ENCODE data around the gene SLC39A9. TPM values are rescaled to one million over a fixed set of nuclear protein-coding genes. Genes with fewer than 3 reads are reported as not detected.

The SLC39A9 gene
- total and polyA plus RNA-seq, 10 donors, result 11.8 to 55.8 (median 46.2) TPM

DNA sequence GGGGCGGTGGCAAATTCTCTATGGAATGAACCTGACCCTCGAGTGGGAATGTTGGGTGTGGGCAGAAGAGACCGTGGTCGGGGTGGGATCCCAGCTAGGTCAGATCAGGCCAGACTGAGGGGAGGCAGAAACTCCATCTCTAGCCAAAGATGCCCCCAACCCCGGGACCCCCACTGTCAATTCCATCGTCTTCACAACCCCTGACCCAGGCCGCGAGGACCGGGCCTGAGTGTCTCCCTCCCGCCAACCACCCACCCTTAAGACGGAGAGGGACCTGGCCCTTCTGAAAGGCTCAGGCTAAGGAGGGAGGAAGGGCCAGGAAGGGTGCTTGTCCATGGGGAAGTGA lies 86.8 kb downstream of the SLC39A9 start:
- Histone ChIP-seq H3K36me3 (no peaks in the 10 kb centered on the region), H3K27me3 (replicated peaks in 1 of 7) (peaks cover 13 to 66% (median 34%) of the 10 kb centered on the region in 7 donors), H3K9me3 (no peaks in the 10 kb centered on the region), H3K27ac (no peak overlapping the region), H3K4me3 (no peak overlapping the region), H3K4me1 (peaks cover 9 to 21% (median 18%) of the 10 kb centered on the region in 6 donors)
- DNase-seq, result no peak
- intact Hi-C loops (cut with DNase I; ENCODE audit: low total_unique reads), result no loop called here
- no peak for TF ChIP-seq POLR2AphosphoS5 (IDR thresholded peaks at IDR 0.05)
- TF ChIP-seq, protein P1, sequence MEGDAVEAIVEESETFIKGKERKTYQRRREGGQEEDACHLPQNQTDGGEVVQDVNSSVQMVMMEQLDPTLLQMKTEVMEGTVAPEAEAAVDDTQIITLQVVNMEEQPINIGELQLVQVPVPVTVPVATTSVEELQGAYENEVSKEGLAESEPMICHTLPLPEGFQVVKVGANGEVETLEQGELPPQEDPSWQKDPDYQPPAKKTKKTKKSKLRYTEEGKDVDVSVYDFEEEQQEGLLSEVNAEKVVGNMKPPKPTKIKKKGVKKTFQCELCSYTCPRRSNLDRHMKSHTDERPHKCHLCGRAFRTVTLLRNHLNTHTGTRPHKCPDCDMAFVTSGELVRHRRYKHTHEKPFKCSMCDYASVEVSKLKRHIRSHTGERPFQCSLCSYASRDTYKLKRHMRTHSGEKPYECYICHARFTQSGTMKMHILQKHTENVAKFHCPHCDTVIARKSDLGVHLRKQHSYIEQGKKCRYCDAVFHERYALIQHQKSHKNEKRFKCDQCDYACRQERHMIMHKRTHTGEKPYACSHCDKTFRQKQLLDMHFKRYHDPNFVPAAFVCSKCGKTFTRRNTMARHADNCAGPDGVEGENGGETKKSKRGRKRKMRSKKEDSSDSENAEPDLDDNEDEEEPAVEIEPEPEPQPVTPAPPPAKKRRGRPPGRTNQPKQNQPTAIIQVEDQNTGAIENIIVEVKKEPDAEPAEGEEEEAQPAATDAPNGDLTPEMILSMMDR (IDR thresholded peaks at IDR 0.05 in 8 of 11, conservative IDR thresholded peaks at IDR 0.05 in 3 of 11), result no peak
- TF ChIP-seq POLR2A (IDR thresholded peaks at IDR 0.05), result no peak
- WGBS, 5 donors, result 60 to 73% (median 65%) methylated on average over 11 of the region's 11 CpGs

DNA sequence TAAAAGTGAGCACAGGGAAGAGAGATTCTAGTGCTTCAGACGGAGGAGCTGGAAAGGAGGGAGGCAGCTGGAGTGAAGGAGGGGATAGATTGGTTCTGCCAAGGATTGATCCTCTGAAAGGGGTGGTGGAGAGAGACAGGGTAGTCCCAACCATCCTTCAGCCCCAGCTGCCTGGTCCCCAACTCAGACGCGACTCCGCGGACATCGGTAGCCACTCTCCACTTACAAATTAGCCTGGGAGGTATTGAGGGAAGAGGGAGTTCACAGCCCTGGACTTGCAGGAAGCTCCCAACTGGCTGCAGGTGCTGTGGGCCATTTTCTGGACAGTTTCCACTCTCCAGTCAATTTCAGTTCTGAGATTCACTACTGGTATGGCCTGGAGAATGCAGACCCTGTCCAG lies 87.2 kb downstream of the SLC39A9 start:
- peaks cover 13 to 66% (median 34%) of the 10 kb centered on the region in 7 donors for H3K27me3 ChIP-seq (replicated peaks in 1 of 7)
- H3K9me3 ChIP-seq, result no peaks in the 10 kb centered on the region
- no peak for DNase-seq
- intact Hi-C loops (cut with DNase I; ENCODE audit: low total_unique reads), result no loop called here
- peaks cover 9 to 21% (median 18%) of the 10 kb centered on the region in 6 donors for H3K4me1 ChIP-seq
- H3K36me3 ChIP-seq, result no peaks in the 10 kb centered on the region
- TF ChIP-seq, protein P1 (IDR thresholded peaks at IDR 0.05 in 8 of 11, conservative IDR thresholded peaks at IDR 0.05 in 3 of 11), result no peak
- WGBS, 5 donors, result 74 to 85% (median 83%) methylated on average over 6 of the region's 6 CpGs
- H3K27ac ChIP-seq, result no peak overlapping the region
- no peak overlapping the region for H3K4me3 ChIP-seq

GRCh38 chr14:69487226-69487625 lies 88.7 kb downstream of the SLC39A9 start:
- no peaks in the 10 kb centered on the region for H3K36me3 ChIP-seq
- no peak overlapping the region for H3K27ac ChIP-seq
- peaks cover 13 to 65% (median 34%) of the 10 kb centered on the region in 7 donors for H3K27me3 ChIP-seq (replicated peaks in 1 of 7)
- WGBS, 5 donors, result 71 to 91% (median 80%) methylated on average over 3 to 4 of the region's 4 CpGs
- no peaks in the 10 kb centered on the region for H3K9me3 ChIP-seq
- intact Hi-C loops (cut with DNase I; ENCODE audit: low total_unique reads), result no loop called here
- no peak for DNase-seq
- H3K4me3 ChIP-seq, result no peak overlapping the region
- TF ChIP-seq POLR2AphosphoS5 (IDR thresholded peaks at IDR 0.05), result no peak
- no peak for TF ChIP-seq POLR2A (IDR thresholded peaks at IDR 0.05)
- TF ChIP-seq, protein P1 (IDR thresholded peaks at IDR 0.05 in 8 of 11, conservative IDR thresholded peaks at IDR 0.05 in 3 of 11), result no peak
- H3K4me1 ChIP-seq, result peaks cover 9 to 21% (median 18%) of the 10 kb centered on the region in 6 donors

GRCh38 chr14:69487771-69488170 lies 89.3 kb downstream of the SLC39A9 start:
- Histone ChIP-seq H3K27me3 (replicated peaks in 1 of 7) (peaks cover 13 to 63% (median 34%) of the 10 kb centered on the region in 7 donors), H3K36me3 (no peaks in the 10 kb centered on the region), H3K4me1 (peaks cover 9 to 21% (median 18%) of the 10 kb centered on the region in 6 donors), H3K4me3 (no peak overlapping the region), H3K9me3 (no peaks in the 10 kb centered on the region), H3K27ac (no peak overlapping the region)
- intact Hi-C loops (cut with DNase I; ENCODE audit: low total_unique reads), result no loop called here
- 53 to 77% (median 68%) methylated on average over 4 of the region's 4 CpGs for WGBS, 5 donors
- DNase-seq, result no peak
- TF ChIP-seq POLR2AphosphoS5 (IDR thresholded peaks at IDR 0.05), result no peak
- no peak for TF ChIP-seq POLR2A (IDR thresholded peaks at IDR 0.05)
- TF ChIP-seq, protein P1 (IDR thresholded peaks at IDR 0.05 in 8 of 11, conservative IDR thresholded peaks at IDR 0.05 in 3 of 11), result no peak
